HK-2 (cell line): ENCODE results near the gene ZNF70.
"Not testable (repeated sequence)": the region's sequence is repeated elsewhere in the genome, so short reads cannot be mapped to it uniquely, and the experiment has no call there.

Source experiments
- DNase-seq: peaks from one replicate; pipeline ENCODE4 v3.0.0-alpha.2; 2018; ENCODE audit not compliant: unreplicated experiment

The ZNF70 gene

DNA sequence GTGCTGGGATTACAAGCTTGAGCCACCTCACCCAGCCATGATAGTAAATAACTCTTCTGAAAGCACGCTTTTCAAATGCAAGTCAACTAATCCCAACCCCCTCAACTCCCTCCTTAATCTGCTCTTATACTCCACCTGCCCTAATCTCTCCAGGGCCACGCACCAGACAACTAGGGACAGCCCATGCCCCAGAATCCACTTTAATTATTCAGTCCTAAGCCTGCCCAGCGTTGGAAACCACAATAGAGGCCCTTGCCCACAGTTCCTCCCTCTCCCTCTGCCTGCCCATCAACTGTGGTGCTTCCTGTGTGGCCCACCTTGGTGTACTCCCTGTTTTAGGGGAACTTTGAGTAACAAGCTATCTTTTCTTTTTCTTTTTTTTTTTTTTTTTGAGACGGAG lies 6.0 kb upstream of the ZNF70 start:
- no peak for DNase-seq

DNA sequence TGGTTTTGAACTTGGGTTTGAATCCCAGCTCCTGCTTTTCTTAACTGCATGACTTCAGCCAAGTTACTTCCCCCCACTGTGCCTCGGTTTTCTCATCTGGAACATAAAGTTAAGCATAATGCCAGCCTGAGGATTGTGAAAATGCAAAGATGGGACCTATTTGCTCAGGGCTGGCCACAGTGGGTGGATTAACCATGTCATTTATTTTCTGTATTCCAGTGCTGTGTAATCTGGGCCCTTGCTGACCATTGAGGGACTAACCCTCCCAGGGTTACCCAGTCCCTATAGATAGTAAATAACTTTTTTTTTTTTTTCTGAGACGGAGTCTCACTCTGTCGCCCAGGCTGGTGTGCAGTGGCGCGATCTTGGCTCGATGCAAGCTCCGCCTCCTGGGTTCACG lies 4.8 kb upstream of the ZNF70 start:
- no peak for DNase-seq

DNA sequence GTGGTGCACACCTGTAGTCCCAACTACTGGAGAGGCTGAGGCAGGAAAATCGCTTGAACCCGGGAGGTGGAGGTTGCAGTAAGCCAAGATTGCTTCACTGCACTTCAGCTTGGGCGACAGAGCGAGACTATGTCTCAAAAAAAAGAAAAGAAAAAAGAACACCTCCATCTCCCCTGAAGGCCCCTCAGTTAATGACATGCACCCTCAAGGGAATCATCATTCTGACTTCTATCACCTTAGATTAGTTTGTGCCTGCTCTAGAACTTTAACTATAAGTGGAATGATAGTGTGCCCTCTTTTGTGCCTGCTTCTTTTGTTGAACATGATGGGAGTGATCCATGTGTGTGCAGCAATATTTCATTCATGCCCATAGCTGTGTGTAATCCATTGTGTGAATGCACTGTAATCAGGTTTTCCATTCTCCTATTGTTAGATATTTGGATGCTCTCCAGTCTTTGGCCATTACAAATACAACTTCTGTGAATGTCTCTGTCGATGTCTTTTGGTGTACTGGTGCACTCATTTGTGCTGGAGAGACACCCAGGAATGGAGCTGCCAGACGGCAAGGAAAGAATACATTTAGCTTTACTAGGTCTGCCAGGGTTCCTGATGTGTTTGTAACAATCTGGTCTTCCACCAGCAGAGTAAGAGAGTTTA lies 4.2 kb upstream of the ZNF70 start:
- DNase-seq = no peak

DNA sequence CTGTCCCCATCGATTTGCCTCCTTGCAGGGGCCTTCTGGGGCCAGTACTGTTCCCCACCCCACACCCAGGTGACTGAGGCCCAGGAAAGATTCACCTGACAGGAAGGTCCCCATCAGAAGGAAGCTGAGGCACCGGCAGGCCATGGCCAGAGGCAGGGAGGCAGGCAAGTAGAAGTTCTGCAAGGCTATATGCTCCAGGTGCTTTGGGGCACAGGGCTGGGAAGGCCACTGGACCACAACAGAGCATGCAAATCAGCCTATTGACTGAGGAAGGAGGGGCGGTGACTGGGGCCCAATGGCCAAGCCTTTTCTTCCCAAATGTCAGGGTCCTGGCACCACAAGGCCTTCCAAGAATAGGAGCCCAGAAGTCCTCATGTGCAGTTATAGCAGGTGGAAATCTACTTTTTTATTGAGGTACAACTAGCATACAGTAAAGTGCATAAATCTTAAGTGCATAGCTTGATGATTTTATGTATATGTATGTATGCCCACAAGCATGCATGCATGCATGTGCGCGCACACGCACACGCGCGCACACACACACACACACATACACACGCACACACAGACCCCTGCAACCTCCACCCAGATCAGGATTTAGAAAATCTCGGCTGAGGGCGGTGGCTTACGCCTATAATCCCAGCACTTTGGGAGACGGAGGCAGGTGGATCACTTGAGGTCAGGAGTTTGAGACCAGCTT lies 3.5 kb upstream of the ZNF70 start, which contains the start of gene VPREB3:
TSS of gene VPREB3 (minus strand) at position 206 of the 700 bp plus-strand sequence. CDS start at position 144, 62 bp downstream.
- no peak for DNase-seq

DNA sequence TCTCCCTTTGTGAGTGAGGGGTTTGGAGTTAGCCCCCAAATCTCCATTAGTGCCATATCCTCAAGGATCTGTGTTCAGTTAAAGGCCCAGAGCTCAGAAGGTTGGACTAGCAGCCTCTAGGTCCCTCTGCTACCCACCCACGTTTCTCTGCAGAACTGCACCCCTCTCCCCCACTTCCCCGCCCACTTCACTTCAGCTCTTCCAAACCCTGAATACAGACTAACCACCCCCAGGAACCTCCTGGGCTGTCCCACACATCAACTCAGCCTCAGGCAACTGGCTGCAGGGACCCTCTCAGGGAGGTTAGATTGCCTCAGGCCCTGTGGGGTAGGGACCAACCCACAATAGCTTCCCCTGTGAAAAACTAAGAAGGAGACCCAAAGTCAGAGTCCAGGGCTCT lies 2.5 kb upstream of the ZNF70 start:
- DNase-seq = no peak

DNA sequence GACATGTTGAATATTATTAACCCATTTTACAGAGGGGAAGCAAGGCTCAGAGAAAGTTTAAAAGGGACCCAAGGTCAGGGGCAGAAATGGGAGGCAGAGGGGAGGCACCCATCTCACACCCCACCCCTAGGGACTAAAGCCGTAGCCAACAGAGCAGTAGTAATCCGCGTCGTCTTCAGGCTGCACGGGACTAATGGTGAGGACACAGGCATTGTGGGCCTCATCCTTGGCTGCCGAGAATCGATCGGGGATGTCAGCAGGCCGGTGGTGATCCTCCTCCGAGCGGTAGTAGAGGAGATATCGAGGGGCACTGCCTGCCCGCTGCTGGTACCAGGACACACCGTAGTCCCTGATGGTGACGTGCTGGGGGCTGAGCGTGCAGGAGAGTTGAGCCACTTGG lies 1.8 kb upstream of the ZNF70 start:
- no peak for DNase-seq

DNA sequence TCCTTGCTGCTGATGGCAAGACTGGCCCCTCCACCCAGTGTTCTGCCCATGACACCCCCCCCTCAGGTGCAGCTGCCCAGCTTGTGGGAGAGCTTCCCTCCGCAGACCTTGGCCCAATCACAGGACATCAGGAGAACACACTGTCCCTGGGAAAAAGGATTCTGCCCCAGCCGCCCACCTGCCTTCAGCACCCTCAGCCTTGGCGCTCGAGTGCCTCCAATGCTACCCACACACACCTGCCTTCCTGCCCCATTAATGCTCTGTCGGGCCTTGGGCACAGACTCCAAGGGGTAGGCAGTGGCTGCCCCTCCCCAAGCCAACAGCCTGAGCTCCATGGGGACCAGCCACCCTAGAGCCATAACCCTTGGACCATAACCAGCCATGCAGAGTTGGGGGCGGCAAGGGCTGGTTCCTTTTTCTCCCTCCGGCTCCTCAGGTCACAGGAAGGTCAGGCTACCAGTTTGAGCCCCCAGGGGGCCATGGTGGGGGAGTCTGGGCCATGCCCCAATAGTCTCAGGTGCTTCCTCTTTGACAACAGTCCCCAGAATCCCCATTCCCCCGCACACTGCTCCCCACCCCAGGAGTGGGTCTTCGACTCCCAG lies 1.3 kb upstream of the ZNF70 start:
- no peak for DNase-seq

DNA sequence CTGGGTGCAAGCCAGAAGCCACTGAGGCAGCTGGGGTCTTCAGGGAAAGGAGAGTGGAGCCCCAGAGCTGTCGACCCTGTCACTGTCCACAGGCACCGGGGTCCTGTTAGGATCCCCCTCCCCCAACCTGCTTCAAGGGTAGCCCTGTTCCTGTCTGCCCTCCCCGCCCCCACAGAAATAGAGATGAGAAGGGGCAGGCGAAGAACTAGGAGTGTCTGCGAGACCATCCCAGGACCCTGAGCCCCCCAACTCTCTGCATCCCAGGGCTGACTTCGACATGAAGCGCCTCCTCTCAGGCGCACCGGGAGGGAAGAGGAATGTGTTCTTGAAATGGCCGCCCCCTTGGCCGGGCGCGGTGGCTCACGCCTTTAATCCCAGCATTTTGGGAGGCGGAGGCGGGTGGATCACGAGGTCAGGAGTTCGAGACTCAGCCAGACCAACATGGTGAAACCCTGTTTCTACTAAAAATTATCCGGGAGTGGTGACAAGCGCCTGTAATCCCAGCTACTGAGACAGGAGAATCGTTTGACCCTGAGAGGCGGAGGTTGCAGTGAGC lies 607 bp upstream of the ZNF70 start:
- no peak for DNase-seq

DNA sequence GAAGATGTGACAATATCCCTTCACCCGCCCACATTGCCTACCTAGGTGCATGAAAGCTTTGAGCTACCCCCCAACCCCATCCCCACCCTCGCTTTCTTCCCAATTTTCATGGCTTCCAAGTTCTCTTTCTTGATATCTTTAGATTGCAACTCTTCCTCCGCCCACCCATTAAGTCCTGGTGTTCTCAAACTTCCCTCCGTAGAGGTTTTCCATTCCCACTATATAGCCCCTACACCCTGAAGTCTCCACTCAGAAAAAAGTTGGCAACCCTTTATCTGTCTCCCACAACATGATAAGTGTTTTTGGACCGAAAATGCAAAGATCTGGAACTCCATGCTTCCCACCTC lies 572 bp downstream of the ZNF70 start:
- no peak for DNase-seq

DNA sequence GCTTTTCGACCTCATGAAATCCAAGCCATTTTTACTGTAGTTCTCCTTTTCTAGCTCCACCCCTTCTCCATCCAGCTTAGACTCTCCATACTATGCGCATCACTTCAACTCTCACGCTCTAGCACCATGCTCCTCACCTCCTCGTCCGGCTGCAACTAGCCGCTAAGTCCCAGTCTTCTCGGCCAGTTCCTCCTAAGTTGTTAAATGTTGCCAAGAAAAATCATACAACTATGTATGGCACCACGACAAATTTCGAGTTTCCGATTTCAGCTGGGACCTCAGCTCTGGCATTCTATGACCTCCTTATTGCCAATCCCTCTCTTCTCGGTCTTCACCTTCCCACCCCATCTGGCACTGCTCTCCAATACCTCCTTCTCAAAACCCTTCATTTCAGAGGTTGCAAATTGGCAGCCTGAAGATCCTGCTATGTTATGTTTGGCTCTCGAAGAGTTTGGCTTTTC lies 1.0 kb downstream of the ZNF70 start:
- DNase-seq = no peak

DNA sequence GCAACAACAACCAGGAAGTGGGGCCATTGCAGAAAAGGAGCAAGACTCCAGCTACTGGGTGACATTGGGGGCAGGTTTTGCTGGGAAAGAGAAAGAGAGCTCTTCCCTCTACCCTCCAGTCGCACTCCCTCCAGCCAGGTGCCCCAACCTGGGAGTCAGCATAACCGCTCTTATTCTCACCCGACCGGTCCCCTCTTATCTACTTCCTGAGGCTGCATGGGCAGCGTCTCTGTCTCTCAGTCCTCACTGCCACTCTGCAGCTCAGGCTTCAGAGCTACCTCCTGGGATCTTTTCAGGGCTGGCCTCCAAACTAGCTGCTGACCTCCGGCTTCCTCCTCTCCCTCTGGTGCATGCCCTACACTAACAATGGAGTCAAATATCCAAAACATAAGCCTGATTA lies 5.1 kb downstream of the ZNF70 start:
- DNase-seq = no peak

DNA sequence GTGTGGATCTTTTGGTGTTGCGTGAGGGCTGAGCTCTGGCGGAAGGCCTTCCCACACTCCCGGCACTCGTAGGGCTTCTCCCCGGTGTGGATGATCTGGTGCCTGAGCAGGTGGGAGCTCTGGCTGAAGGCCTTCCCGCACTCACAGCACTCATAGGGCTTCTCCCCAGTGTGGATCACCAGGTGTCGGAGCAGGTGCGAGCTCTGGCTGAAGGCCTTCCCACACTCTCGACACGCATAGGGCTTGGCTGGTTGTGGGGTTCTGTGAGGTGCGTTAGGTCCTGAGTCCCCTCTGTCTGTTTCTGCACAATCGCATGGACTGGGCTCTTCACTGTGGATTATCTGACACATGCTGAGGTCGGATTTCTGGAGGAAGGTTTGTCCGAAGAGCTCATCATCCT lies 6.4 kb downstream of the ZNF70 start:
- no peak for DNase-seq

DNA sequence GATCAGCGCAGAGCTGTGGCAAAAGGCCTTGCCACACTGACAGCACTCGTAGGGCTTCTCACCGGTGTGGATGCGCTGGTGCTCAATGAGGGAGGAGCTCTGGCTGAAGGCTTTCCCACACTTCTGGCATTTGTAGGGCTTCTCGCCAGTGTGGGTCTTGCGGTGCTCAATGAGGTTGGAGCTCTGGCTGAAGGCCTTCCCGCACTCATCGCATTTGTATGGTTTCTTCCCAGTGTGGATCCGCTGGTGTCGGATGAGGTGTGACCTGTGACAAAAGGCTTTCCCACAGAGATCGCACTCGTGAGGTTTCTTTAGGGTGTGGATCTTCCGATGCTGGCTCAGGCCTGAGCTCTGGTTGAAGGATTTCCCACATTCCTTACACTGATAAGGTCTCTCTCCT lies 6.9 kb downstream of the ZNF70 start:
- DNase-seq = no peak

DNA sequence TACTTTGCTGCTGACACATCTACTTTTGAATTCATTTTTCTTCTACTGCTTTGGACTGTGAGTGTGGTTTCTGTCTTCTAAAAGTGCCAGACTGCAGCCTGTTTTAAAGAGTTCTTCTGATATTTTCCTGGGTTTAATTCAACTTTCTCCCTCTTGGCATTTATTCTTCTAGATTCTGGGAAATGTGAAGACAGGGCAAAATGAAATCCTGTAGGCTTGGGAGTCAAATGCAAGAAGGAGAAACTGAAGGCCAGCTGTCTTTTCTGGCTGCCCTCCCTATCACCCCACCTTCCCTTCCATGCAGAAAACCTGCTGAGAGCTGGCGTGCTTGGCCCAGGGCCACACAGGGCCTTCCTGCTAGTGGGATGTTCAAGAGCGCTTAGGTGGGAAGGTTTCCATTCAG lies 7.6 kb downstream of the ZNF70 start:
- DNase-seq = no peak

DNA sequence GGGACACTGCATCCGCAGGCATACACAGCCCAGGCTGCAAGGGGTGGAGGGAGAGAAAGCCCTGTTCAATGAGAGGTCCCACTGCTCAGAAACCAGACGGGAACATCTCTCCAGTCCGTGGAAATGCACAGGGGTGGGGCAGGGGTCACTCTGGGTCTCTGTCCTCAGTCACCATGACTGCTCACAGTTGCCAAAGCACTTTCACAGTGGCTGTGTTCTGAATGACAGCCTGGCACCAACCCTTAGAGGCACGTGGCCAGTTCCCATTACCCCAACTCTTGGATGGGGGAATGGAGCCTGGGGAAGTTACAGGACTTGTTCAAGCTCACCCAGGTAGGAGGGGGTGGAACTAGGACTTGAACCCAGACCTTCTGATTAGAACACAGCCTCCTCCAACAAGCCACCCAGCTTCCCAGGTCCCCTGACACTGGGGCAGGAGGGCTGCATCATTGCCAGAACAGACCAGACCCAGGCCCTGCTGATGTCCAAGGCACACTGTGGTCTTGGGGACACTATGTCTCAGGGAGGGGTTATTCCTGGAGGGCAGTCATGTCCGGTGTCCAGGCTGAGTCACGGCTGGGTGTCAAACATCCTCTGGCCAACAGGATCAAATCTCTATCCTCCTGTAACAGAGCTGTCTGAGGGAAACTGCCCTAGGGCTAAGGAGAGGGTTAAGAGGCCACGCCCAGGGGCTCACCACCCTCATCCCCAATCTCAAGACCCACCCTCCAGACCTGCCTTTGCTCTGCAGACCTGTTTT lies 8.2 kb downstream of the ZNF70 start:
- DNase-seq = no peak

DNA sequence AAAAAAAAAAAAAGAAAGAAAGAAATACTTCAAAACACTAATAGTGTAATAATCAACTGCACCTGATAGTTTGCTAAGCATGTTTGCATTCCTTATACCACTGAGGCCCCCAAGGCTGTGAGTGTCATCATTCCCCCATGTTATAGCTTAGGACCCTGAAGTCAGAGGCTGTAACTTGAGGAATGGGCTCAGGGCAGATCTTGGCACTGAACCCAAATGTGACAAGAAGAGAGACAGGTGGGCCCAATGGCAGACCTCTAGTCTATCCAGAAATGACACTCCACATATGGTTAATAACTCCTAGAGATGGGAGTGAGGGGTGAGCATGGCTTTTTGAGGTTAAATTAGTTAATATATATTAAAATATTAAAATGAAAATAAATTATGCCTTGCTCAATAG lies 13.2 kb downstream of the ZNF70 start:
- DNase-seq = no peak

DNA sequence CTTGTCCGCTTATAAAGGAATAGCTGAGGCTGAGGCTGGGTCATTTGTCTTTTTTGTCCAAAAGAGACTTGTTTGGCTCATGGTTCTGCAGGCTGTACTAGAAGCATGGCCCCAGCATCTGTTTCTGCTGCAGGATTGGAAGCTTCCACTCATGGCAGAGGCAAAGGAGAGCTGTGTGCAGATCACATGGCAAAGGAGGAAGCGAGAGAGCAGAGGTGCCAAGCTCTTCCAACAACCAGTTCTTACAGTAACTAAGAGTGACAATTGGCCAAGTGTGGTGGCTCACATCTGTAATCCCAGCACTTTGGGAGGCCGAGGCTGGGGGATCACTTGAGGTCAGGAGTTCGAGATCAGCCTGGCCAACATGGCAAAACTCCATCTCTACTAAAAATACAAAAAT lies 22.8 kb downstream of the ZNF70 start:
- not testable (repeated sequence) for DNase-seq

DNA sequence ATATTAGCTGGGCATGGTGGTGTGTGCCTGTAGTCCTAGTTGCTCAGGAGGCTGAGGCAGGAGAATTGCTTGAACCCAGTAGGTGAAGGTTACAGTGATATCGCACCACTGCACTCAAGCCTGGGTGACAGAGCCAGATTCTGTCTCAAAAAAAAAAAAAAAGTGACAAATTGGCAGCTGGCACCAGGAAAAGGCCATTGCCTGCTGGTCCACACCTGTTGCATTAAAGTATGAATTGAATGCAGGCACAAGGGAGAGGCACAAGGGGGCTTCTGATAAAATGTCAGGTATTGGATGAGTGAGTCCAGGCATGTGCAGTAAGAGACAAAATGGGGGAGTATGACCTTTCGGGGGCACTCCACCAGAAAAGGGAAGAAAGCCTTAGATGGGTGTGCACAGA lies 28.2 kb downstream of the ZNF70 start:
- DNase-seq = no peak

DNA sequence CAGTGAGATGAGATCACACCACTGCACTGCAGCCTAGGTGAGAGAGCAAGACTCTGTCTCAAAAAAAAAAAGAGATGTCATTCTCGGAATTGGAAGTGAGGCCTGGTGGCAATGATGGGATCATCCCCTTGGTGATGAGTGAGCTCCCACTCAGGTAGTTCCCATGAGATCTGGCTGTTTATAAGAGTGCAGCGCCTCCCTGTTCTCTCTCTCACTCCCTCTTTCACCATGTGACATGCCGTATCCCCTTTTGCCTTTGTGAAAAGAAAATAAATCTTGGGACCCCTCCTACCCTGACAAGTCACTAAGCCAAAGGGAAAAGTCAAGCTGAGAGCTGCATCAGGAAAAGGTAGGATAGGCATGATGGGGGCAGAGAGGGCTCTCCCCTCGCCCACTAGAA lies 28.8 kb downstream of the ZNF70 start:
- no peak for DNase-seq

DNA sequence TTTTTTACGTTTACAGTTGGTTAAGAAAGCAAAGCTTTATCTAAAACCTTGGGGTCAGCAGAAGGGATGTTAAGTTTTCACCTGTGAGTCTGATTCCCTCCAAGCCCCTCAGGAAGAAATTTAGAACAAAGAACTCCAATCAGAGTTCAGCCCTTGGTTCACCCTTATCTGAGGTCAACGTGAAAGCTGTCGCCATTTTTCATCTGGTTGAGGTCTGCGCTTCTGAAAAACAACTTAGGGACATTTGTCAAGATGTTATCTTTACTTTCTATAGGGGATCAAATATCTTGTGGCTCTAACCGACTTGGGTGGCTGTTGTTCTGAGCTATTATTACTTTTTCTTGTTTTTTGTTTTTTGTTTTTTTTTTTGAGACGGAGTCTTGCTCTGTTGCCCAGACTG lies 30.1 kb downstream of the ZNF70 start:
- DNase-seq = no peak

DNA sequence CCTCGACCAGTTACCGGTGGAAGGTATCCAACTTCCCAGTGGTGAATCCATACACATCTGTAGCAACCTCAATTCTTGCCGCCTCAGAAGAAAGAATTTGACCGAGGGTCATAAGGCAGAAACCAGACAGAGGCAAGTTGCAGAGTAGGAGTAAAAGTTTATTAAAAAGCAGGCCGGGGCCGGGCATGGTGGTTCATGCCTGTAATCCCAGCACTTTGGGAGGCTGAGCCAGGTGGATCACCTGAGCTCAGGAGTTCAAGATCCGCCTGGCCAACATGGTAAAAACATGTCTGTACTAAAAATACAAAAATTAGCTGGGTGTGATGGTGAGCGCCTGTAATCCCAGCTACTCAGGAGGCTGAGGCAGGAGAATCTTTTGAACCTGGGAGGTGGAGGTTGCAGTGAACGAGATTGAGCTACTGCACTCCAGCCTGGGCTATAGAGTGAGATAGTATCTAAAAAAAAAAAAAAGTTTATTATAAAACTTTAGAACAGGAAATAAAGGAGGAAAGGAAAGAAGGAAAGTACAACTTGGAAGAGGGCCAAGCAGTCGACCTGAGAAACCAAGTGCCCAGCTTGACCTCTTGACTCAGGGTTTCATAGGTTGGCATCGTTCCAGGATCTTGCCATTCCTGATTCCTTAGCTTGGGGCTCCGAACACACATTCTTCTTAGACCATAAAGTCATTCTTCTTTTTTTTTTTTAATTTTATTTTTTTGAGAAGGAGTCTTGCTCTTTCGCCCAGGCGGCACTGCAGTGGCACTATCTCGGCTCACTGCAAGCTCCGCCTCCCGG lies 32.3 kb downstream of the ZNF70 start:
- no peak for DNase-seq
